RPMI7951 (cell line): Measurements from ENCODE around the gene CEACAM7. TPM values are rescaled to one million over a fixed set of nuclear protein-coding genes. Genes with fewer than 3 reads are reported as not detected.
A peak's percentile ranks its signal among the peaks of the same experiment; 100 is the strongest.
"Not testable (repeated sequence)": the region's sequence is repeated elsewhere in the genome, so short reads cannot be mapped to it uniquely, and the experiment has no call there.

Experiments
- DNase-seq: peaks from one replicate; pipeline ENCODE4 v3.0.0-alpha.2; 2012; ENCODE audit warnings: low read depth
- total RNA-seq: library from RNA; depleted of rRNA; stranded (reverse); fragments of >200 nt; shearing (Covaris generic); gene quantifications from 2 replicates; pipeline ENCODE4 v1.2.3, GENCODE V29; 2014; rRNA removed

The CEACAM7 gene
- total RNA-seq, 1 experiment from 2014 or later = not detected

DNA sequence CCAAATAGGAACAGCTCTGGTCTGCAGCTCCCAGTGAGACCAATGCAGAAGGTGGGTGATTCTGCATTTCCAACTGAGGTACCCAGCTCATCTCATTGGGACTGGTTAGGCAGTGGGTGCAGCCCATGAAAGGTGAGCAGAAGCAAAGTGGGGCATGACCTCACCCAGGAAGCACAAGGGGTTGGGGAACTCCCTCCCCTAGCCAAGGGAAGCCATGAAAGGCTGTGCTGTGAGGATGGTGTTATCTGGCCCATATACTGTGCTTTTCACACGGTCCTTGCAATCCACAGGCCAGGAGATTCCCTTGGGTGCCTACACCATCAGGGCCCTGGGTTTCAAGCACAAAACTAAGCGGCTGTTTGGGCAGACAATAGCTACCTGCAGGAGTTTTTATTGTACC, 31.3 kb downstream of the CEACAM7 start:
- not testable (repeated sequence) for DNase-seq

DNA sequence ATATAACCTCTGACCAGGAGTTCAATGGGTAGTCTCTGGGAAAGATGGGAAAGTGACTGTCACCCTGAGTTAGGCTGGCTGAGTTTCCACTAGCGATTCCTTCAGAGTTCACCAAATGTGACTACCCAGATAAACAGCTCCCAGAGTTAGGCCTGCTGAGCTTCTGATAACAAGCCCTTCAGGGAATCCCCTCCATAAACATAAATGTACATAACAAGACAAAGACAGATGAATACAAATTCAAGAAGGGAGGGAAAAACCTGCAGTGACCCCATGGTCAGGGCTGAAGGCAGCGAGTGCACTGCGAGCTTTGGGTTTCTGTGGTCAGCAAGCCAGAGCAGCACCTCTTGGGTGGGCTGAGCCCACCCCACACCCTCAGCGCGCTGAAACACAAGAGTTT, 35.8 kb downstream of the CEACAM7 start:
- DNase-seq = no peak

- DNase-seq = no peak
Measured at GRCh38 chr19:41649827-41650226, 38.2 kb downstream of the CEACAM7 start.

DNA sequence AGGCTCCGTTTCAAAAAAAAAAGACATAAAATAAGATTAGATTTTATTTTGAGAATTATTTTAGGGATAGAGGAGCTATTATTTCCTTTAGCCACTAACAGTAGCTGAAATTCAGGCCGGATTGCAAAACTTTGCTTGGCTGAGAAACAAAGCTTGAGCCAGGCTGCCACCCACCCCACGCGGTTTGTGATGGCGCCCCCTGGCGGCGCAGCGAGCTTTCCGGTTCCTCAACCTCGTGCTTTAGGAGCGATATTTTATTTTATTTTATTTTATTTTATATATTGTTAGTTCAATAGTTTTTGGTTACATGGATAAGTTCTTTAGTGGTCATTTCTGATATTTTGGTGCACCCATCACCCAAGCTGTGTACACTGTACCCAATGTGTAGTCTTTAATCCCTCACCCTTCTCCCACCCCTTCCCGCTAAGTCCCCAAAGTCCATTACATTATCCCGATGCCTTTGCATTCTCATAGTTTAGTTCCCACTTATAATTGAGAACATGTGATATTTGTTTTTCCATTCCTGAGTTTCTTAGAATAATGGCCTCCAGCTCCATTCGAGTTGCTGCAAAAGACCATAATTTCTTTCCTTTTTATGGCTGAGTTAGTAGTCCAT, 41.4 kb downstream of the CEACAM7 start:
- DNase-seq = no peak

DNA sequence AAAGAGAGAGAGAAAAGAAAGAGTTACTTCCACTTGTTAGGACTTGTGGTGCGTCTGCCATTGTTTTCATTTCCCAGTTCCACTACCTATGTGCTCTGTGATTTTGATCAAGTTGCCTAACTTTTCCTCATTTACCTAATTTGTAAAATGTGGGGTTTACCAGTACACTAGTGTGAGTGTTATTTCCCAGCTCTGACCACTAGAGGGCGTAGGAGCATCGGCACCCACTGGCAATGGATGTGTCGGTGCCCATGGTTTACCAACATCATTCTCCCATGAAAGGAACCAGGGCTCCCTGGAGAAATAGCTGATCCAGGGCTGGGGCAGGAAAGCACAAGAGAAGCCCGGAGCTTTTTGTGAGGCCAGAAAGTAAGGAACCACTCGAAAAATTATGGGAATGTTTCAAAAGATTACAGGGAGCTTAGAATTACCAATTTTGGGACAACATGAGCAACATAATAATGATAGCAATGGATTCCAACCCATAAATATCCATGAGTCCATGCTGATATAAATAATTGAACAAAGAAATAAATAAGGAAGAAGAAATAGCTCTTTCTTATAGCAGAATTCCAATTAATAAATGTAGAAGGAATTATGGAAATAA, 46.1 kb downstream of the CEACAM7 start:
- DNase-seq = peak; percentile 49

DNA sequence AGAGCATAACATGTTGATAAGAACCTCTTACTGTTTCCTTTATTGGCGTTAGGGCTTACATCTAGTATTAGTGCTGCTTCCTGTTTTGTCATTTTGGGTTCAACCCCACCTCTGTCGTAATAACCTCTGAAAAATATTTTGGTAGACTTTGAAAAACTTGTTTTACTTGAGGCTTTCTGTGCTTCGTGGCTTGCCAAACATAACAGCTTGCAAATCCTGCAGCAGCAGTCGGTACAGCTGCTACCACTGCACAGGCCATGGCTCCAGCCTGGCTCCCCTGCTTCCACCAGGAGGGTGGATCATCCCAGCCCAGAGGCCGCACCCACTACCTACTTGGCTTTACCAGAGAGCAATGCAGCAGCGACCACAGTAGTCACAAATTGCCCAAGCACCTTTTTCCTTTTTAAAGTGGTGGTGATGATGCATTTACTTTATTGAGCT, 49.4 kb downstream of the CEACAM7 start:
- no peak for DNase-seq

DNA sequence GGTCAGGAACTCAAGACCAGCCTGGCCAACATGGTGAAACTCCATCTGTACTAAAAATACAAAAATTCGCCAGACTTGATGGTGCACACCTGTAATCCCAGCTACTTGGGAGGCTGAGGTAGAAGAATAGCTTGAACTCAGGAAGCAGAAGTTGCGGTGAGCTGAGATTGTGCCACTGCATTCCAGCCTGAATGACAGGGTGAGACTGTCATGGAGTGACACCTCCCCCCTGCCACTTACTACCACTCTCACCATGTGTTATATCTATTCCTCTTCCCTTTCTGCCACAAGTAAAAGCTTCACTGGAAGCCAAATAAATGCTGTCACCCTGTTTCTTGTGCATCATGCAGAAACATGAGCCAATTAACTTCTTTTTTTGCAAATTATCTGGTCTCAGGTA, 50.6 kb downstream of the CEACAM7 start:
- no peak for DNase-seq

- DNase-seq = no peak
Measured at GRCh38 chr19:41627966-41628675, 59.9 kb downstream of the CEACAM7 start.

DNA sequence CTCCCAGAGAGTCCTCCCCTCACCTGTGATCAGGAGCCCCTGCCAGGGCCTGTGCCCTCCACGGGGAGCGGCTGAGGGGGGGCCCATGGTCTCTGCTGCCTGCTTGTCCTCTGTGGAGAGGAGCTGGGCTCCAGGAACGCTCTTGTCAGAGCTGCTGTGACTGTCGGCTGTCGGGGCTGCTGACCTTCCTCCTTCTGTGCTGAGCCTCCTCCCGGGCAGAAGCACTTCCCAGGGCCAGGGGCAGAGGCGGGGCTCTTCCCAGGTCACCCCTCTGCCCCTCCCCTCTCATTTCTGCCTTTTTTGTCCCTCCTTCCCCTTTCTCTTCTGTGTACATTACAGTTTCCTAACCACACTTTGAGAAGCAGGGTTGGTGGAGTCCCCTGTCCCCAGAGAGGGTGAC, 61.2 kb downstream of the CEACAM7 start, which contains the start of gene CEACAM4:
TSS of gene CEACAM4 (minus strand) at position 198 of the 400 bp plus-strand sequence. CDS start at position 87, 111 bp downstream.
- no peak for DNase-seq

- DNase-seq = no peak
Measured at GRCh38 chr19:41626278-41626677, 61.8 kb downstream of the CEACAM7 start.

GRCh38 chr19:41624937-41625336, 63.1 kb downstream of the CEACAM7 start:
- no peak for DNase-seq

GRCh38 chr19:41624515-41624914, 63.6 kb downstream of the CEACAM7 start:
- no peak for DNase-seq

GRCh38 chr19:41623360-41623759, 64.7 kb downstream of the CEACAM7 start:
- DNase-seq = no peak

Other genes with a start within 250 kb of the CEACAM7 start
- 66.4 and 66.9 TPM in 2 replicates for gene DMAC2, start 248.4 kb downstream of the CEACAM7 start, total RNA-seq
- not detected in 2 replicates for gene ERICH4, start 245.1 kb downstream of the CEACAM7 start, total RNA-seq
- not detected in 2 replicates for gene CEACAM21, start 112.1 kb downstream of the CEACAM7 start, total RNA-seq
- not detected in 2 replicates for gene CEACAM4, start 61.2 kb downstream of the CEACAM7 start, total RNA-seq
- not detected in 2 replicates for gene CEACAM5, start 20.4 kb upstream of the CEACAM7 start, total RNA-seq
- gene CEACAM6, start 67.3 kb upstream of the CEACAM7 start, total RNA-seq = not detected in 2 replicates
- gene CEACAM3, start 108.3 kb upstream of the CEACAM7 start, total RNA-seq = not detected in 2 replicates
- not detected in 2 replicates for gene LYPD4, start 156.4 kb upstream of the CEACAM7 start, total RNA-seq
- gene DMRTC2, start 156.8 kb upstream of the CEACAM7 start, total RNA-seq = not detected in 2 replicates
- 1,675 and 2,627 TPM in 2 replicates for gene RPS19, start 172.0 kb upstream of the CEACAM7 start, total RNA-seq
- not detected in 2 replicates for gene CD79A, start 189.0 kb upstream of the CEACAM7 start, total RNA-seq
- gene ARHGEF1, start 194.9 kb upstream of the CEACAM7 start, total RNA-seq = 23.4 and 28.2 TPM in 2 replicates
- gene ERFL, start 240.2 kb upstream of the CEACAM7 start, total RNA-seq = not detected in 2 replicates